GM21529 (cell line): ENCODE data around the gene PEX5.
"Not testable (repeated sequence)": the region's sequence is repeated elsewhere in the genome, so short reads cannot be mapped to it uniquely, and the experiment has no call there.

Experiments
- ATAC-seq: cut with Tn5 transposase; IDR thresholded peaks from one replicate; pipeline ENCODE4 v1.9.1; 2021; ENCODE audit not compliant: unreplicated experiment

PEX5 gene

GRCh38 chr12:7210642-7211151 lies 21.2 kb downstream of the PEX5 start:
- ATAC-seq, result no peak

GRCh38 chr12:7212678-7213077 lies 23.2 kb downstream of the PEX5 start:
- no peak for ATAC-seq

- not testable (repeated sequence) for ATAC-seq
Measured at GRCh38 chr12:7213745-7214144, 24.3 kb downstream of the PEX5 start.

- ATAC-seq, result no peak
Measured at GRCh38 chr12:7217475-7218069, 28.1 kb downstream of the PEX5 start.

- ATAC-seq, result no peak
Measured at GRCh38 chr12:7219599-7220243, 30.2 kb downstream of the PEX5 start.

- ATAC-seq, result no peak
Measured at GRCh38 chr12:7221486-7221885, 32.0 kb downstream of the PEX5 start.

- ATAC-seq, result no peak
Measured at GRCh38 chr12:7229741-7230140, 40.3 kb downstream of the PEX5 start.

- ATAC-seq, result no peak
Measured at GRCh38 chr12:7241404-7242005, 52.0 kb downstream of the PEX5 start.

- no peak for ATAC-seq
Measured at GRCh38 chr12:7242176-7243101, 53.0 kb downstream of the PEX5 start.

- ATAC-seq, result not testable (repeated sequence)
Measured at GRCh38 chr12:7251328-7251996, 62.0 kb downstream of the PEX5 start.

- ATAC-seq, result no peak
Measured at GRCh38 chr12:7259060-7259459, 69.6 kb downstream of the PEX5 start.
